OCI-LY3 (cell line): ENCODE results near the gene NRROS.
"Not testable (repeated sequence)": the region's sequence is repeated elsewhere in the genome, so short reads cannot be mapped to it uniquely, and the experiment has no call there.

Experiments
- H2AFZ ChIP-seq: fragments of 200-600, 300-600 bp; shearing (Covaris generic); 2 replicates; pipeline ENCODE4 v1.6.0; 2014; ENCODE audit warnings: antibody characterized with exemption, low read depth, low read length
- H3K27ac ChIP-seq: fragments of 200-600, 300-600 bp; sonication (generic); 2 replicates; pipeline ENCODE4 v1.5.1; 2014; ENCODE audit warnings: mild to moderate bottlenecking, low read length, moderate library complexity, mixed read lengths
- H3K27me3 ChIP-seq: fragments of 200-600, 300-600 bp; sonication (generic); 2 replicates; pipeline ENCODE4 v1.6.1; 2014; ENCODE audit warnings: low read depth, low read length, mixed read lengths
- H3K36me3 ChIP-seq: fragments of 200-600, 300-600 bp; sonication (generic); replicated peaks from 2 replicates; pipeline ENCODE3; 2014; ENCODE audit warnings: low read depth, low read length, mixed read lengths
- H3K4me1 ChIP-seq: fragments of 300-600, 200-600 bp; sonication (generic); 2 replicates; pipeline ENCODE4 v1.6.1; 2014; ENCODE audit warnings: low read length, mixed read lengths
- H3K4me2 ChIP-seq: fragments of 200-600, 300-600 bp; sonication (generic); 2 replicates; pipeline ENCODE4 v1.6.1; 2014; ENCODE audit warnings: low read length, mixed read lengths
- H3K4me3 ChIP-seq: fragments of 300-600, 200-600 bp; sonication (generic); 2 replicates; pipeline ENCODE4 v1.5.1; 2014; ENCODE audit warnings: antibody characterized with exemption, mild to moderate bottlenecking, low read length, moderate library complexity
- H3K79me2 ChIP-seq: fragments of 300-600, 200-600 bp; shearing (Covaris generic); 2 replicates; pipeline ENCODE4 v1.6.1; 2014; ENCODE audit warnings: mild to moderate bottlenecking, low read length, mixed read lengths
- H3K9ac ChIP-seq: fragments of 300-600, 200-600 bp; shearing (Covaris generic); 2 replicates; pipeline ENCODE4 v1.6.0; 2014; ENCODE audit warnings: mild to moderate bottlenecking, low read length, moderate library complexity
- H3K9me3 ChIP-seq: fragments of 200-600, 300-600 bp; shearing (Covaris generic); 2 replicates; pipeline ENCODE4 v1.6.1; 2014; ENCODE audit warnings: low read length, mixed read lengths; ENCODE audit not compliant: insufficient read depth
- H4K20me1 ChIP-seq: fragments of 200-600, 300-600 bp; sonication (generic); 2 replicates; pipeline ENCODE4 v1.6.1; 2016; ENCODE audit warnings: low read length, mixed read lengths; ENCODE audit not compliant: insufficient read depth
- EZH2phosphoT487 ChIP-seq: fragments of 200-600 bp; shearing (Covaris generic); IDR thresholded peaks from 2 replicates; pipeline ENCODE4 v1.6.1; 2018; ENCODE audit warnings: antibody characterized with exemption, mixed run types, low read depth
- TF ChIP-seq, protein P1 (sequence below): fragments of 200-600, 300-600 bp; sonication (generic); IDR thresholded peaks from 2 replicates; pipeline ENCODE4 v1.5.1; 2014; ENCODE audit warnings: antibody characterized with exemption, low read length, low read depth

Gene NRROS

DNA sequence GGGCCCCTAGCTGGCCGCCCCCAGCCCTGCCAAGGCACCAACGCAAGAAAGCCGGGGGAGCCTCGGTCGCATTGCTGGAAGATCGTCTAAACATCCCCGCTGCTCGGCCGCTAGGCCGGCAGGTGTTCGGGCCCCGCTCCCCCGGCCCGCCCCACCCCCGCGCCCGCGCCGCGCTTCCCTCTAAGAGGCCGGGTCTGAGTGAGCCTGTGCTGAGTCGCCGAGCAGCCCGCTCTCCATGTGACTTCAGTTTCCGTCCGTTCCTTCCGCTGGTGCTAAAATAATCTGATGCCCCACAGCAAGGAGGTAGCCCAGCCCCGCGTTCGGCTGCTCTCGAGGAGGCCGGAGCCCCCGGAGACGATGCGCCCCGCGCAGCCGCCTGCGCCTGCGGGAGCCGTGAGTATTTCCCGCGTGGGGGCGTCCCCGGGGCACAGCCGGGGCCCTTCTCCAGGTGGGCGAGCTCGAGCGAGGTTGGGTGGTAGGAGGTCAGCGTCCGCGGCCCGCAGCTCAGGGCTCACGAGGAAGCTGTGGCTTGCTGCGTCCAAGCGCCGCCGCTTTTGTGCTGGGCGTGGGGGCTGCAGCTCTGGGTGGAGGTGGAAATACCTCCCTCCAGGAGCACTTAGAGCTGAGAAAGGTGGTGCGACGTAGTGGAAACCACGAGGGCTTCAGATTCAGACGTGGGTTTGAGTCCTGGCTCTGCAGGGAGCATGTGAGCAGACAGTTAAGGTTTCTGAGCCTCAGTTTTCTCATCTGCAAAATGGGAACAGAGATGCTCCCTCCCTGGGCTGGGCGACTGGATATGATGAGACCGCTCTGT is at the start of gene NRROS:
Gene NRROS (plus strand): TSS at position 212 of the 814 bp plus-strand sequence. CDS start 14,846 bp downstream, outside the sequence.
- no peaks in the 10 kb centered on the region for H3K27me3 ChIP-seq
- no peak within 1 kb of the TSS for H2AFZ ChIP-seq
- TF ChIP-seq, protein P1, sequence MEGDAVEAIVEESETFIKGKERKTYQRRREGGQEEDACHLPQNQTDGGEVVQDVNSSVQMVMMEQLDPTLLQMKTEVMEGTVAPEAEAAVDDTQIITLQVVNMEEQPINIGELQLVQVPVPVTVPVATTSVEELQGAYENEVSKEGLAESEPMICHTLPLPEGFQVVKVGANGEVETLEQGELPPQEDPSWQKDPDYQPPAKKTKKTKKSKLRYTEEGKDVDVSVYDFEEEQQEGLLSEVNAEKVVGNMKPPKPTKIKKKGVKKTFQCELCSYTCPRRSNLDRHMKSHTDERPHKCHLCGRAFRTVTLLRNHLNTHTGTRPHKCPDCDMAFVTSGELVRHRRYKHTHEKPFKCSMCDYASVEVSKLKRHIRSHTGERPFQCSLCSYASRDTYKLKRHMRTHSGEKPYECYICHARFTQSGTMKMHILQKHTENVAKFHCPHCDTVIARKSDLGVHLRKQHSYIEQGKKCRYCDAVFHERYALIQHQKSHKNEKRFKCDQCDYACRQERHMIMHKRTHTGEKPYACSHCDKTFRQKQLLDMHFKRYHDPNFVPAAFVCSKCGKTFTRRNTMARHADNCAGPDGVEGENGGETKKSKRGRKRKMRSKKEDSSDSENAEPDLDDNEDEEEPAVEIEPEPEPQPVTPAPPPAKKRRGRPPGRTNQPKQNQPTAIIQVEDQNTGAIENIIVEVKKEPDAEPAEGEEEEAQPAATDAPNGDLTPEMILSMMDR = no peak; the same call in 1 of the 2 replicates
- no peak for TF ChIP-seq EZH2phosphoT487
- H4K20me1 ChIP-seq = 0 out of 2 replicates have a peak, but pooled peaks cover 2% of the 10 kb centered on the region
- H3K4me1 ChIP-seq = peaks cover 84% of the 10 kb centered on the region
- peaks cover 85% of the 10 kb centered on the region for H3K79me2 ChIP-seq
- H3K4me3 ChIP-seq = peak within 1 kb of the TSS; percentile 85
- no peaks in the 10 kb centered on the region for H3K9me3 ChIP-seq
- peaks cover 31% of the 10 kb centered on the region for H3K36me3 ChIP-seq
- peak within 1 kb of the TSS; percentile 98 for H3K9ac ChIP-seq
- H3K27ac ChIP-seq = peak within 1 kb of the TSS; percentile 98
- H3K4me2 ChIP-seq = peak within 1 kb of the TSS; percentile 93

DNA sequence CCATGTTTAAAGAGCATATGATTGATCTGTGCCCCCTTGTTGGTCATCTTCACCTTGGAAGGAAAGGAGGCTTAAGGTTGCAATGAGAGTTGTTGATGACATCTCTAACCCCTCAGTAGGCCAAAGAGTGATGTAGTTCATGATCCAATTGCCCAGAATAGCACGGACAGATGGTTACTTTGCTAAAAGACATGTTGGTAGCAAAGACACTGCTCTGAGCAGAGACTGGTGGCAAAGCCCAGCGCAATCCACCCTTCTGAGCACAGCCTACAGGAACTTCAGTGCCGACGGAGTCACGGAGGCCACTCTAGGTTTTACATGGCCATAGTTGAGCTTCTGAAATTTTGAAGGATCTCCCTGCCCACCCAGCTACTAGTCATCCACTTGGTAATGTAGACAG is 49.2 kb upstream of the NRROS start:
- Histone ChIP-seq H4K20me1 (no peaks in the 10 kb centered on the region), H3K4me1 (no peaks in the 10 kb centered on the region), H3K4me3 (no peak overlapping the region), H3K9ac (no peak overlapping the region), H3K27me3 (no peaks in the 10 kb centered on the region), H3K36me3 (peaks cover 12% of the 10 kb centered on the region), H3K79me2 (no peaks in the 10 kb centered on the region), H2AFZ (no peak overlapping the region), H3K4me2 (no peak overlapping the region), H3K9me3 (no peaks in the 10 kb centered on the region), H3K27ac (no peak overlapping the region)
- TF ChIP-seq EZH2phosphoT487 = no peak
- TF ChIP-seq, protein P1 = no peak

DNA sequence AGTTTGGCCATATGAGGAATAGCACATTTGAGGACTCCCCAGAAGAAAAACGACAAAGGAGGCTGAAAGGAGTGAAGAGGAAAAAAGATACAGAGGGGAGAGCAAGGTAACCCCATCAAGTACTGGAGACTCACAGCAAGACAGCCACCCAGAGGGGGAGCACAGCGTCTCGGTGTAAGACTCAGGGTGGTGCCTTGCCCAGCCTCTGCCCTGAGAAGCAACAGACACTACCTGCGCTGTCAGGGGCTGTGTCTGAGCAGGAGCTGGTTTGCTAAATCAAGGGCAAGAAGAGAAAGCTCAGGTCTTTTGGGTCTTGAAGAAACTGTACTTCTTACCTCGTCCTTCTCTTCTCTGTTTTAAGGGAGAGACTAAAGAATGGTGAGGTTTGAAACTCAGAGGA is 43.1 kb upstream of the NRROS start:
- no peaks in the 10 kb centered on the region for H3K36me3 ChIP-seq
- H4K20me1 ChIP-seq = no peaks in the 10 kb centered on the region
- H3K4me2 ChIP-seq = peak overlapping the region; percentile 20
- H2AFZ ChIP-seq = peak overlapping the region; percentile 58; the same call in 1 of the 2 replicates
- no peaks in the 10 kb centered on the region; the same call in 1 of the 2 replicates for H3K27me3 ChIP-seq
- no peak overlapping the region for H3K4me3 ChIP-seq
- no peak overlapping the region for H3K27ac ChIP-seq
- H3K79me2 ChIP-seq = no peaks in the 10 kb centered on the region
- no peak overlapping the region for H3K9ac ChIP-seq
- no peaks in the 10 kb centered on the region for H3K4me1 ChIP-seq
- no peaks in the 10 kb centered on the region for H3K9me3 ChIP-seq
- TF ChIP-seq EZH2phosphoT487 = no peak
- TF ChIP-seq, protein P1 = no peak

DNA sequence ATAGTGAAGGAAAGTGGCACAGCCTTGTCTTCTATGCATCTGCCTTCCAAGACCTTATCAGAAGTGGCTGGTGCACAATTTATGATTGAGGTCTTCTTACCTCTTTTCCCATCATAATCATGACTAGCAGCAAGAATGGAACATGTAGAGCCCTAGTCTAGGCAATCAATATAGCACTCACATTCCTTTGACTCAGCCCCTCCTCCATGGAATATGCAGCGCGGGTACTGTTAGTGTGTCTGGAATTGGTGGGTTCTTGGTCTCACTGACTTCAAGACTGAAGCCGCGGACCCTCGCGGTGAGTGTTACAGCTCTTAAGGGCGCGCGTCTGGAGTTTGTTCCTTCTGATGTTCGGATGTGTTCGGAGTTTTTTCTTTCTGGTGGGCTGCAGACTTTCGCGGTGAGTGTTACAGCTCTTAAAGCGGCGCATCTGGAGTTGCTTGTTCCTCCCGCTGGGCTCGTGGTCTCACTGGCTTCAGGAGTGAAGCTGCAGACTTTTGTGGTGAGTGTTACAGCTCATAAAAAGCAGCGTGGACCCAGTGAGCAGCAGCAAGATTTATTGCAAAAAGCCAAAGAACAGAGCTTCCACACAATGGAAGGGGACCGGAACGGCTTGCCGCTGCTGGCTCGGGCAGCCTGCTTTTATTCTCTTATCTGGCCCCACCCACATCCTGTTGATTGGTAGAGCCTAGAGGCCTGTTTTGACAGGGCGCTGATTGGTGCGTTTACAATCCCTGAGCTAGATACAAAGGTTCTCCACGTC is 41.3 kb upstream of the NRROS start:
- H2AFZ ChIP-seq = not testable (repeated sequence)

More for the DNA sequence above, 41.3 kb upstream of the NRROS start:
- H3K9ac ChIP-seq, H3K27ac ChIP-seq, H3K4me3 ChIP-seq, H4K20me1 ChIP-seq, H3K4me2 ChIP-seq, H3K9me3 ChIP-seq, H3K36me3 ChIP-seq, H3K27me3 ChIP-seq, H3K79me2 ChIP-seq, H3K4me1 ChIP-seq: not testable (repeated sequence)
